Activated naive CD4-positive, alpha-beta T cell treated with anti-CD3 and anti-CD28 coated beads, Interleukin-2, amount 50 U/mL, for 72 hours (primary cell): ENCODE results near the gene ARHGEF11. TPM values are rescaled to one million over a fixed set of nuclear protein-coding genes. Genes with fewer than 3 reads are reported as not detected.

ENCODE experiments used
- ATAC-seq, 2 donors: fragments of 150-1000 bp; cut with Tn5 transposase; 2 replicates each; pipeline ENCODE4 v1.10.0; 2021; ENCODE audit warnings: mild to moderate bottlenecking in 2 of 2, moderate library complexity in 2 of 2
- DNase-seq, 2 donors: peaks; one replicate each; pipeline ENCODE4 v3.0.0; 2021 to 2022; ENCODE audit warnings: low spot score in 2 of 2
- H3K27ac Mint-ChIP-seq, 2 donors: one replicate each; pipeline ENCODE4 v1.8.0; 2022; ENCODE audit warnings: mild to moderate bottlenecking in 2 of 2, mixed read lengths in 2 of 2
- H3K36me3 Mint-ChIP-seq, 2 donors: one replicate each; pipeline ENCODE4 v1.8.0; 2022; ENCODE audit warnings: mixed read lengths in 2 of 2
- H3K9me3 Mint-ChIP-seq, 2 donors: one replicate each; pipeline ENCODE4 v1.8.0; 2022; ENCODE audit warnings: mixed read lengths in 2 of 2
- total RNA-seq, 2 donors: library from RNA; stranded (reverse); gene quantifications; one replicate each; pipeline ENCODE4 v1.2.3, GENCODE V29; 2022

ARHGEF11 gene
- total RNA-seq, 2 donors from 2014 or later: 3.5 to 5.8 TPM

- peaks cover 8 to 14% of the 10 kb centered on the region in 2 donors for H3K36me3 Mint-ChIP-seq
- no peak for DNase-seq
- H3K9me3 Mint-ChIP-seq: peaks cover 6 to 7% of the 10 kb centered on the region in 2 donors
- no peak overlapping the region for H3K27ac Mint-ChIP-seq
- no peak for ATAC-seq
Observed at GRCh38 chr1:157025385-157025784, 20.2 kb downstream of the ARHGEF11 start.

- H3K9me3 Mint-ChIP-seq: peaks cover 9 to 12% of the 10 kb centered on the region in 2 donors
- DNase-seq (no peak), ATAC-seq (no peak)
Observed at GRCh38 chr1:157021688-157022087, 23.9 kb downstream of the ARHGEF11 start.

GRCh38 chr1:157019457-157019856, 26.1 kb downstream of the ARHGEF11 start:
- ATAC-seq: no peak
- Mint-ChIP-seq H3K36me3 (peaks cover 8 to 17% of the 10 kb centered on the region in 2 donors), H3K27ac (no peak overlapping the region)

More at GRCh38 chr1:157021688-157022087, 23.9 kb downstream of the ARHGEF11 start:
- H3K27ac Mint-ChIP-seq: no peak overlapping the region
- H3K36me3 Mint-ChIP-seq: peaks cover 8 to 17% of the 10 kb centered on the region in 2 donors

GRCh38 chr1:157011845-157012244, 33.7 kb downstream of the ARHGEF11 start:
- H3K27ac Mint-ChIP-seq: no peak overlapping the region
- no peak for DNase-seq
- no peaks in the 10 kb centered on the region for H3K36me3 Mint-ChIP-seq
- no peaks in the 10 kb centered on the region for H3K9me3 Mint-ChIP-seq
- no peak for ATAC-seq

More at GRCh38 chr1:157019457-157019856, 26.1 kb downstream of the ARHGEF11 start:
- DNase-seq: no peak
- H3K9me3 Mint-ChIP-seq: peaks cover 9 to 12% of the 10 kb centered on the region in 2 donors

GRCh38 chr1:157008502-157008901, 37.0 kb downstream of the ARHGEF11 start:
- no peak for DNase-seq
- Mint-ChIP-seq H3K9me3 (no peaks in the 10 kb centered on the region), H3K27ac (no peak overlapping the region), H3K36me3 (no peaks in the 10 kb centered on the region)
- no peak for ATAC-seq

GRCh38 chr1:157007306-157007705, 38.2 kb downstream of the ARHGEF11 start:
- ATAC-seq: no peak

GRCh38 chr1:157006676-157007075, 38.9 kb downstream of the ARHGEF11 start:
- no peak overlapping the region for H3K27ac Mint-ChIP-seq
- no peaks in the 10 kb centered on the region for H3K36me3 Mint-ChIP-seq
- DNase-seq: no peak
- no peak for ATAC-seq
- no peaks in the 10 kb centered on the region for H3K9me3 Mint-ChIP-seq

More at GRCh38 chr1:157007306-157007705, 38.2 kb downstream of the ARHGEF11 start:
- Mint-ChIP-seq H3K9me3 (no peaks in the 10 kb centered on the region), H3K27ac (no peak overlapping the region), H3K36me3 (no peaks in the 10 kb centered on the region)
- DNase-seq: no peak

- ATAC-seq: no peak
- no peaks in the 10 kb centered on the region for H3K9me3 Mint-ChIP-seq
- H3K36me3 Mint-ChIP-seq: no peaks in the 10 kb centered on the region
- no peak for DNase-seq
- no peak overlapping the region for H3K27ac Mint-ChIP-seq
Observed at GRCh38 chr1:157005965-157006364, 39.6 kb downstream of the ARHGEF11 start.

GRCh38 chr1:157004806-157005205, 40.7 kb downstream of the ARHGEF11 start:
- ATAC-seq: no peak
- no peak for DNase-seq
- Mint-ChIP-seq H3K36me3 (no peaks in the 10 kb centered on the region), H3K27ac (no peak overlapping the region), H3K9me3 (no peaks in the 10 kb centered on the region)

GRCh38 chr1:157004327-157004726, 41.2 kb downstream of the ARHGEF11 start:
- Mint-ChIP-seq H3K9me3 (no peaks in the 10 kb centered on the region), H3K27ac (no peak overlapping the region), H3K36me3 (no peaks in the 10 kb centered on the region)
- ATAC-seq (no peak), DNase-seq (no peak)

- H3K27ac Mint-ChIP-seq: no peak overlapping the region
- H3K36me3 Mint-ChIP-seq: no peaks in the 10 kb centered on the region
- no peak for ATAC-seq
- DNase-seq: no peak
- H3K9me3 Mint-ChIP-seq: no peaks in the 10 kb centered on the region
Observed at GRCh38 chr1:157001304-157001703, 44.2 kb downstream of the ARHGEF11 start.

- no peaks in the 10 kb centered on the region for H3K9me3 Mint-ChIP-seq
Observed at GRCh38 chr1:157000686-157001085, 44.9 kb downstream of the ARHGEF11 start.

GRCh38 chr1:156999596-157000320, 45.8 kb downstream of the ARHGEF11 start:
- DNase-seq: no peak
- H3K36me3 Mint-ChIP-seq: no peaks in the 10 kb centered on the region
- ATAC-seq: peak in 1 of 2 donors; percentile 51
- no peak overlapping the region for H3K27ac Mint-ChIP-seq
- H3K9me3 Mint-ChIP-seq: no peaks in the 10 kb centered on the region

More at GRCh38 chr1:157000686-157001085, 44.9 kb downstream of the ARHGEF11 start:
- ATAC-seq (no peak), DNase-seq (no peak)
- Mint-ChIP-seq H3K27ac (no peak overlapping the region), H3K36me3 (no peaks in the 10 kb centered on the region)

- ATAC-seq (no peak), DNase-seq (no peak)
- no peaks in the 10 kb centered on the region for H3K9me3 Mint-ChIP-seq
- no peak overlapping the region for H3K27ac Mint-ChIP-seq
- no peaks in the 10 kb centered on the region for H3K36me3 Mint-ChIP-seq
Observed at GRCh38 chr1:156998840-156999500, 46.6 kb downstream of the ARHGEF11 start.

- Mint-ChIP-seq H3K36me3 (no peaks in the 10 kb centered on the region), H3K9me3 (no peaks in the 10 kb centered on the region), H3K27ac (no peak overlapping the region)
Observed at GRCh38 chr1:156998301-156998700, 47.2 kb downstream of the ARHGEF11 start.

GRCh38 chr1:156995412-156995811, 50.1 kb downstream of the ARHGEF11 start:
- Mint-ChIP-seq H3K27ac (no peak overlapping the region), H3K9me3 (no peaks in the 10 kb centered on the region)
- ATAC-seq: no peak

More at GRCh38 chr1:156998301-156998700, 47.2 kb downstream of the ARHGEF11 start:
- DNase-seq (no peak), ATAC-seq (no peak)

GRCh38 chr1:156994277-156994676, 51.3 kb downstream of the ARHGEF11 start:
- Mint-ChIP-seq H3K27ac (no peak overlapping the region), H3K36me3 (no peaks in the 10 kb centered on the region), H3K9me3 (no peaks in the 10 kb centered on the region)

More at GRCh38 chr1:156995412-156995811, 50.1 kb downstream of the ARHGEF11 start:
- DNase-seq: no peak
- no peaks in the 10 kb centered on the region for H3K36me3 Mint-ChIP-seq

More at GRCh38 chr1:156994277-156994676, 51.3 kb downstream of the ARHGEF11 start:
- no peak for DNase-seq
- no peak for ATAC-seq
